ENCODE data around the gene SPDEF.

SPDEF gene

DNA sequence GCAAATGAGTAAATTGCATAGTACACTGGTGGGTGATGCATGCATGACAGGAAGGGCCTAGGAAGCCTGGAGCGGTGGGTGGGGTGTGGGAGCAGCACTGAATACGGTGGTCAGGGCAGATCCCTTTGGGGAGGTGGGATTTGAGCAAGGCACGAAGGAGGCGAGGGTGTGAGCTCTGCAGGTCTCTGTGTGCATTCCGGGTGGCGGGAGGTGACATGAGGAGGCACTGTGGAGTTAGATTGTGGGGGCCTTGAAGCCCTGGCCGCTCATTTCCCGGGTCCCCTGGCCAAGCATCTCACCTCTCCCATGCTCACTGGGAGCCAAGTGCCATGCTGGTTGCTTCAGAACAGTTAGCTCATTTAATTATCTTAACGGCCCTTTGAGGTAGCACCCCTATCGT lies 6.2 kb upstream of the SPDEF start:
- DNase-seq = no peak

DNA sequence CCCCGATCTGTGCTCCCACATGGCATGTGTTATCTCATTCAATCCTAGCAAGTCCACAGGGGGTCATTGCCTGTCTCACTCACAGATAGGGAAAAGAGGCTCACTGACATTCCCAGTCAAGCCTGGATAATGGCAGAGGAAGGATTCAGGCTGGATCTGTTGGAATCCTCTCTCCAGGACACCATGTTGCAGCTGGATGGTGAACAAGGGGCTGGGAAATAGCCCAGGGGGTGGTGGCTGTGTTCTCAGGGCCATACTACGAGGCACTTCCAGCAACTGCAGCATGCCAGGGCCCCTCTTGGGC lies 5.0 kb upstream of the SPDEF start:
- no peak for DNase-seq

DNA sequence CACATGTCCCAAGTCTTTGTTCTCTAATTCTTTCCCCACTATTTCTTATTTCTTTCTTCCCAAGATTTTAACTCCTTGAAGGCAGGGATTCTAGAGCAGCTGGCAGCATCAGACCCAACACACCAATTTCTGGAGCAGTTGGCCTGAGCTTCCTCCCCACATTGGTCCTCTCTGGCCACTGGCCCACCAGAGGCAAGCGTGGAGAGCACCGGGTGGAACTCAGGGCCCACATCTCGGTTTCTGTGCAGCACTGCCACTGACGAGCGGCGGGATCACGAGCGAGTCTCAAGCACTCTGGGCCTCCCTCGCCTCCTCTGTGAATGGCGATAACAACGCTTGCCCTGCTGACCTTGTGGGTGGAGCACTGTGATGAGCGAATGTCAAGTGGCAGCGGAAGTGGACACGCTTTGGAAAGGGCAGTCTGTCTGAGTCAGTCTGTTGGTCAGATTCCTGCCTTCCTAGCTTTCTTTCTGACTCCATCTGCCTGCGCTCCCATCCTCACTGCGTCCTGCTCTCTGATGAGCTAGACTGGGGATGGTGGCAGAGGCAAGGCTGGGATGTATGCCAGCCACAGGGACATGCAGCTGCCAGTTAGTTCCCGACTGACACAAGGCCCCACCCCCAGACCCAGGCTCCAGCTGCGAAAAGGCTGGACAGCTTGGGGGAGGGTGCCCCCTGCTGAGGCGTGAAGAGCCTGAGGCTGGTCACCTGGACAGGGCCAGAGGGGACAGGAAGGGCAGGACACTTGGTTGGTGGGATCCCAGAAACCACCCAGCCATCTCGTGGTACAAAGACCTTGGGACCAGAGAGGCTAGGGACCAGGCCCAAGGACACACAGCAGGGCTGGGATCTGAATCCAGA lies 4.5 kb upstream of the SPDEF start:
- DNase-seq = no peak

DNA sequence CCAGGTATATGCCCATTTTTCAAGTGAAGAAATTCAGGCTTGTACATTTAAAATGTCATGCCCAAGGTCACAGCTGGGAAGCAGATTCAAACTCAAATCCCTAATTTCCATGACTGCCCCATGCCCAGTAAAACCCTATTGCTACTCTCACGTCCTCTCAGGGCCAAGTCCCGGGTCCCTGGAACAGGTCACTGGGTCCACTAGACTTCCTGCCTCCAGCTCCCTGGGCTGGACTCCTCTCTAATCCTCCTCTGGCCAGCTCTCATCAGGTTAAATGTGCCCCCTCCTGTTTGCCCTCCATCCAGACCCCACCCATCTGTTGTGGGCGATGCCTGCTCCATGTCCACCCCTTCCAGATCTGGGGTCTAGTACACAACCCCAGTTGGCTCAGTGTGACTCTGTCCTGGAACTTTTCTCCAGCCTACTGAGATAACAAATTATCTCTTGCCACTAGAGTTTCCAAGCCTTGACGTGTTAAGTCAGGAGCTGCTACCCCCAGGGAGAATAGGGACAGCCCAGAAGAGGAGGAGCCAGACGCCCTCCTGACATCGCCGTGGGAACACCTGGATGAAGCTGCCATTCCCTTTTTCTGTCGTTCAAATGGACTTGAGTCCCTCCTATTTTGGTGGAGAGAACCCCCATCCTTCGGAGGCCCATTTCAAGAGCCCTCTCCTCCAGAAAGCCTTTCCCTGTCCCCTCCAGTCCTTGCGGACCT lies 3.7 kb upstream of the SPDEF start:
- no peak for DNase-seq

DNA sequence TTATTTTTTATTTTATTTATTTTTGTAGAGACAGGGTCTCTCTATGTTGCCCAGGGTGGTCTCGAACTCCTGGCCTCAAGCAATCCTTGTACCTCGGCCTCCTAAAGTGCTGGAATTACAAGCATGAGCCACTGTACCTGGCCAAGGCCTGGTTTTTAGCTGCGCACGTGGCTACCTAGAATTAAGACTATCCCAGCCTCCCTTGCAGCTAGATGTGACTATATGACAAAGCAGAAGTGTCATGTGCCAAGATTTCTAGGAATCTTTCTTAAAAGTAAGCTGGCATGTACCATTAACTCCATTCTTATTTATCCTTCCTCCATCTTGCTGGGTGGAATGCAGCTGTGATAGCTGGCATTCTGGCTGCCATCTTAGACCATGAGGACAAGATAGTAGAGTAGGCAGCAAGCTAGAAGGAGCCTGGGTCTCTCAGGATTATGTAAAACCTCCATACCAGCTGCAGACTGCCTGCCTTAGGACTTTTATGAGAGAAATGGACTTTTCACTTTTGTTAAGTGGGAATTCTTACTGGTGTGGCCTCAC lies 2.1 kb upstream of the SPDEF start:
- no peak for DNase-seq

DNA sequence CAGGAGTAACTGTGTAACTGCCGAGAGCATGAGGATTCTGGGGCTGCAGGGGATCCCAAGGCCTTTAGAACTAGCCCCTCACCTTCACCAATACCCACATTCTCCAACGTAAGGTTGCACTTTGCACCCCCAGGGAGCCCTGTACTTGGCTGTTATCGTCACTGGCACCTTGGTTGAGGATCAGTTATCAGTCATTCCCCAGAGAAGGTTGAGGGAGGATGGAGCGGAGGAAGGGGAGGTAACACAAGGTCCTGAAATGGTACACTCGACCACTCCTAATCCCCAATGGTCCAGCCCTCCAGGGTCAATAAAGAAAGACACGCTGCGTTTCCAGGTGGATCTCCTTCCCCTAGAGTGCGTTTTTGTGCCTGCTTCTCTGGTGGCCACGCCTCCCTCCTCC lies 1.1 kb upstream of the SPDEF start:
- DNase-seq = no peak

DNA sequence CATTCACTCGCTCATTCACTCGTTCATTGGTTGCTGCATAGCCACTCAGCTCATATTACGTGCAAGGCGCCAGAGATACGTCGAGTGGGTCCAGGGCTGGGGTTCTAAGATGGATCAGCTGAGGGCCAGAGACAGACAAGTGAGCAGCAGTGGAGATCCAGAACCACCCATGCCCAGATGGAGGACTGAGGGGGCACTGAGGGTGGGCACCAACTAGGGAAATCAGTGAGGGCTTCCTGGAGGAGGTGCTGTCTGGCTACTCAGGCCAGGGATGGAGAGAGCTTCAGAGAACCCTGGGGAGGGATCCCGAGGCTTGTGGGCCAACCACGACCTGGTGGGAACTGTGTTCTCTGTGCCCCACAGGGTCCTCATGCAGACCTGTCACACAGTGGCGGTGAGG lies 364 bp upstream of the SPDEF start:
- DNase-seq = no peak

DNA sequence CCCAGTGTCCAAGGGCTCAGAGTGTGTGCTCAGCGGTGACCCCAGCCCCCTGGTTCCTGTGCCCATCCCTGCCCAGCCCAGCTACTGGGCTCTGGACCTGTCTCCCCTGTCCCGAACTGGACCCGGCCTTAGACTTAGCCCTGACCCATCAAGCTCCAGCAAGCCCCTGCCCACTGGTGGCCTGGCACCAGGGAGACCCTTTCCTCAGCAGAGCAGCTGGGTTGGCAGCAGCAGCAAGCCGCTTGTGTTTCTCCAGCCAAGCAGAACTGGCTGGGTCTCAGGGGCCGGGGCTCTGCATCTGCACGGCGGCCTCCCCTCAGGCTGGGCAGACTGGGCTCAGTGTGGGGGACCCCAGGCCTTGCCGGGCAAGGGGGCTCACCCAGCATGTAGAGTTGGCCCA lies 801 bp downstream of the SPDEF start:
- DNase-seq = no peak

DNA sequence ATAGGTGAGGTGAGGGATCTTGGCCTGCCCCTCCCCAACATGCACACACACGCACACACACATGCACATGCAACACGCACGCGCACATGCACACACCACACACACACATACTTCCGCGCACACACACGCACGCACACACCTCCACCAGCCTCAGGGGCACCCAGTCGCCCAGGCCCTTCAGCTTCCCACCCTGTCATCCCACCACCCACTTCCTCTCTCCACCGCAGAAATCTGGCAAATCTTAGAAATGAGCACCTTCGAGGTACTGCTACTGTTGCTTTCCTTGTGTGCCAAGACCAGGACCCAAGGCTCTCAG lies 1.2 kb downstream of the SPDEF start:
- no peak for DNase-seq

DNA sequence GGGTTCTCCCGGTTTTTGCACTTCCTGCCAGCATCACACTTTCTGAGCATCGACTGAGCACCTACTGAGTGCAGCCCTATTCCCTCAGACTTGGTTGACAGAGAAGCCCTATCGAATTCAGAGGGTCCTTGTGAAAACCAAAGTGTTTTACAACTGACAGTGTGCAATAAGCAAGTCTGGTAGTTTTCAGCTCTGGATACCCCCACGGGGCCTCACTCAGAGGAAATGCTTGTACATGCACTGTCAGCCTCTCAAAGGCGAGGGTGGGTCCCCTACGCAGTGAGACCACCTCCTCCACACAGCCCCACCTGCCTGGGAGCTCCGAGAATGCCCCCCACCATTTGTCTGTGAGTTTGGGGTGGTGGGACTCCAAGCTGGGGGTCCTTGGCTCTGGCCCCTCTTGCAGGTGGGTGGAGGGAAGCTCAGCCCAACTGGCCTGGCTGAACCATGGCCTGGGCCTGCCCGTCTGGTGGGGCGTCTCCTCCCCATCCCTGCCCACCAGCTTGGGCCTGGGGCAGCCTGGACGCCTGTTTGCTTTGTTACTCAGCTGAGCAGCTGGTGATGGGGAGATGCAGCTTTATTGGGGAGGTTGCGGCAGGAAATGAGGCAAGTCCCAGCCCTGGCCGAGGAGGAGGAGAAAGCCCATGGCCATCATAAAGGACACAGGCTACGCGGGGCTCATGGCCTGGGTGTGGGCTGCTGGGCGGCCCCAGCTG lies 1.7 kb downstream of the SPDEF start:
- DNase-seq = no peak

DNA sequence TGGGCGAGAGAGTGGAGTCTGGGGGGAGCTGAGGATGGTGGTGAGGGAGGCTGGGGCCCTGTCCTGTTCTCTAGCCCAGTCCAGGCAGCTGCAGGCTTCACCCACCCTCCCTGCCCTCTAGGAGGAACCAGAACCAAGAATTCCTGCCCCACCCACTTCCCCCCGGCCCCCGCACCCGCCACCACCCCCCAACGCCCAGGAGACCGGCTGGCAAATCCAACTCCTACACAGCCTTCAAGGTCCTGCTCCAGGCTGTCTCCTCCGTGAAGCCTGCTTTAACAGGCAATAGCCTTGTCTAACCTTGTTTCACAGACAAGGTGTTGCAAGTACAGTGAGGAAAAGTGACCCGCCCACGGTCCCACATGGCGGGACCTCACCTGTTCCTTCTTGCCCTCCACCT lies 2.4 kb downstream of the SPDEF start:
- no peak for DNase-seq

DNA sequence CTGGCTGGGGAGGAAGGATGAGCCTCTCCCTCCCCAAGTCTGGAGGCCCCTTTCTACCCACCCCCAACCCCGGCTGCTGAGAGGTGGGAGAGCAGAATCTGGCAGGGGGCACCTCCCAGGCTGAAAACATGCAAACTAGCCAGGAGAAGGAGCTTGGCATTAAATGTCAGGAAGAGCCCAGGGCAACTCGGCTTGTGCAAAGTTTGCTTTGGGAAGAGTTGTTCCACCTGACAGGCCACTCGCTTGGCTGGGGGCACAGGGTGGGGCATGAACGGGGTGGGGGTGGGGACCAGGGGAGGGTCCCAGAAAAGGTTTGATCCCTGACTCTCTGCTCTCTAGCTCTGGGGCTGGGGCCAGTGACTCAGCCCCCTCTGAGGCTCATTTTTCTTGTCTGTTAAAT lies 3.0 kb downstream of the SPDEF start:
- no peak for DNase-seq

DNA sequence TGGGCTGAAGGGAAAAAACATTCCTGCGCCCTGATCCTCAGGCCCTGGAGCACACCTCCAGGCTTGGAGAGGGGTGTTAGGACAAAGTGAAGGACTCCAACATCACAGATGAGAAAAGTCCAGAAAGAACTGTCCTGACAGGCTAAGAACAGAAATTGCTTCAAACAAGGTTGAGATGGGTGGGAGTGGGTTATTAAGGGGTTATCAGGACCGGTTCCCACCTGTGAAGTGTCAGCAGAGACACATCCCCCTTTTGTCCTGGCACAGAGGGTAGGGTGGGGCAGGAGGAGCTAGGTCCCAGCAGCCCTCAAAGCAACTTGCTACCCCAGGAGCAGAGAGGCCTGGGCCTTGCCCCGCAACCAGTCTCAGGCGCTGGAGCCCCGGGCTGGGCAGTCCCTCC lies 3.5 kb downstream of the SPDEF start:
- DNase-seq = no peak

DNA sequence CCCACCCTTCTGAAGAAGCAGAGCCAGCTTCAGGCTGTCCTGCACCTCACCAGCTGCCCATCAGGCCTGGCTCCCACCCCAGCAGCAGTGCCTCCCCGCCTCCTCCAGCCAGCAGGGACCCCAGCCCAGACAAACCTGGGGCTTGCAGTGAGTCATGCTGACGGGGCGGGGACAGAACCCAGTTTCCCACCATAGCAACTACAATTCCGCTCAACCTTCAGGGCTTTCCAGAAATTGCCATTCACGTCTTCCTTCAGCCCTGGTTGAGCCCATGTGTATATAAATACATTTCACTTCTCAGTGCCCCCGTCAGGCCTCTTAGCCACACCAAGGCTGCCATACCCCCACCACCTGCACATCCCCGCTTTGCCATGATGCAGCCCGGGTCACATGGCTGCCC lies 4.4 kb downstream of the SPDEF start:
- DNase-seq = no peak

DNA sequence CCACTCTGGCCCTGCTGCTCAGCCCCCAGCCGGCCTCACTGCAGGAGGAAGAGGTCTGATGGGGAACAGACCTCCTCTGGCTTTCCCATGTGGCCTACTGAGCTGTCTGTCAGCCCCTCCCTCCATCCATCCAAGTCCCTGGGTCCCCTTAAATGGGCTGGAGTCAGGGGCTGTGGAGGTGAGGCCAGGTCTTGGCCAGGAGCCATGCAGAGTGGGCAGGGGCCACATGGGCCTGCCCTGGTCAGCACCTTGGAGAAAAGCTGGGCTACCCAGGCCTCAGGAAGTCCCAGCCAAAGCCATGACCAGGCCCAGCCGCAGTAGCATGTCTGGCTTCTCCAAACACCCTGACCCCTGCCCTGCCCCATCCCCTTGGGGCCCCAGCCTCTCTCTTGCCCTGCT lies 6.3 kb downstream of the SPDEF start:
- no peak for DNase-seq

DNA sequence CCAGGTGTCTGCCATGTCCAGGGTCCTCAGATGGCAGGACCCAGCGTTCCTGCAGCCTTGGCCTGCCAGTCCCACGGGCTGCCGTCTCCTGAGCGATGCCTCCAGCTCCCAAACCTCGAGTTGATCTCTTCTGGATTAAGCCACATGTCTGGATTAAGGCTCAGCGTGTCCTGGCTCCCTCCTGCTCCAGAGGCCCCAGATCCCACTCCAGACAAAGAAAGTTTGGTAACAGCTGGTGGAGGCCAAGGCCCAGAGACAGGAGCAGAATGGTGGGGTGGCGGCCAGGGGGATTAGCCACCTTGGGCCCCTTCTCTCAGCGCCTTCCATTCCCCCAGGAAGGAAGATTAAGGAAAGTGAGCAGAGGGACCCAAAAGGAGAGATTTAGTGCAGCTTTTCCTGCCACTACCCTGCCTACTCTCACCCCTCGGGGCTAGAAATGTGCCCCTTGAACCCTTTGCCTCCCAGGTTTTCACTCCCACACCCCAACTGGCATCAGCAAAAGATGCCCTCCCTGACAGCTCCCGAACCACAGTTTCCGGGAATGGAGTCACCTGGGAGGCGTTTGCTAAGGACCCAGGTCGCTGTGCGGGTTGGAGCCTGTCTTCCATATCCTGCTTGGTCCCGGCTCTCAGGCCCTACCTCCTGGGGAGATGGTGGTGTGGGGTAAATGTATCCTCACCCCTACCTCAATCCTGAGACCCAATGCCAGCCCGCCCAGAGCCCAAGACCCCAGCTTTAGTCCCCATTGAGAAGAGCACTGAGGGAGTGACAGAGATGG lies 6.9 kb downstream of the SPDEF start:
- DNase-seq = no peak

DNA sequence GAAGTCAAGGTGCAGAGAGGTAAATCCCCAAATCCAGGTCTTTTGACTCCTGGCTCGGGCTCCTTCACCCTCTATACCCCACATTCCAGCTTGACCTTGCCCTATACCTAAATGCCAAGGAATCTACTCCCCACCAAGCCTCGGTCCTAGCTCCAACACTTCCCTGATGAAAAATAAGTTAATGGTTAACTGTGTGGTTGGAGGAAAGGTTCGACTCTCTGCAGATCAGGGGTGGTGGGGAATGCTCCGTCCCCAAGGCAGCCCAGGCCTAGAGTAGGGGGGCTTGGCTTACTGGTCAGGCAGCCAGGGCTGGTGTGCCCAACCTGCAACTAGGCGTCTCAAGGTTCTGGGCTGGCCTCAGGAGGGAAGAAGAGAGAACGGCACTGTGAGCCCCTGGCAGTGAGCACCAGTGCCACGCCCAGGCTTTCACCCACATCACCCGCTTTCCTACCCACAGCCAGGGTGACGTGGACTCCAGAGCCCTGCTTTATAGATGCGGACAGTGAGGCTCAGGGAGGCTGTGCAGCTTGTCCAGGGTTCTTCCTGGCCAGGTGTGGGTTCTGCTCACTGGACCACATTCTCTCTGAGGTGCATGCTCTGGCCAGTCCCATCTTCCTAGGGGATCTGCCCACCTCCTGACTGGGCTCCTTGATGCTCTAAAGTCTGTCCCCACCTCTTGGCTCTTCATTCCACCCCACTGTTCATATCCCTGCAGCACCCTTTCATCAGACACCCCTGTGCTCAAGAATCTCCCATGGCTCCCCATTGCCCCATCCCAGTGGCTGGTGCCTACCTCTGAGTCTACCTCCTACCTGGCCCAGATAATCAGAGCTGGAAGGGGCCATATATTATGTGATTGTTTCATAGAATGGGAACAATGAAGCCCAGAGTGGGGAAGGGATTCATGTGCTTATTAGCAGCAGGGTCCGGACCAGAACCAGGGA lies 8.2 kb downstream of the SPDEF start:
- no peak for DNase-seq

DNA sequence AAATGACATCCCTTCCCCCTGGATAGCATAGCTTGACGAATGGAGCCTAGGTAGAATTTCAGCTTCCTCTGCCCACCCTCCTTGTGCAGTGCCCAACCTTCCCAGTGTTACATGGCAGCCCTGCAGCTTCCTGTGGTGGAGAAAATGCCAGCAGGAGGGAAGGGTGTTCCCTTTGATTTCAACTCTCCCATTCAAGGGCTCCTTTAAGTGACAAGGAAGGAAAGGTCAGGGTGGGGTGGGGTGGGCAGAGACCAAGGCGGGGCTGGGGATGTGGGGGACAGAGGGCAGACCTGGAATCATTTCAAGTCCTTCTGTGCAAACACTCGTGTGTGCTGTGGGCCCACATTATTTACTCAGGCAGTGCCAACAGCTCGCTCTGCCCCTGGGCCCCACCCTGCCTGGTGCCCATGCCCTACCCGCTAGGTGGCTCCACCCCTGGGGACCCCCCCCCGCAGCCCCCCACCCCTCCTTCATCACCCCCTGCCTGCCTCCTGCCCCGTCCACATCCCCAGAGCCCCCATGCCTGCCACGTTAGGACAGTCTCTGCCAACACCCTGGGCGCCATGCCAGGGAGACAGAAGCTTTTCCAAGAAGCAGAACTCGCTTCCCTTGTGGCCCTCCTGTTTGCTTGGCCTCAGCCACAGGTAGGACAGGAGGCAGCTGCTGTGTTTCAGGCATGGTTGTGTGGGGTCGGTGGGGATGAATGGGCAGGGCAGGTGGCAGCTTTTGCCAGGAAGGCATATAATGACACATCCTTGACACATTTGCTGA lies 9.4 kb downstream of the SPDEF start:
- DNase-seq = no peak

DNA sequence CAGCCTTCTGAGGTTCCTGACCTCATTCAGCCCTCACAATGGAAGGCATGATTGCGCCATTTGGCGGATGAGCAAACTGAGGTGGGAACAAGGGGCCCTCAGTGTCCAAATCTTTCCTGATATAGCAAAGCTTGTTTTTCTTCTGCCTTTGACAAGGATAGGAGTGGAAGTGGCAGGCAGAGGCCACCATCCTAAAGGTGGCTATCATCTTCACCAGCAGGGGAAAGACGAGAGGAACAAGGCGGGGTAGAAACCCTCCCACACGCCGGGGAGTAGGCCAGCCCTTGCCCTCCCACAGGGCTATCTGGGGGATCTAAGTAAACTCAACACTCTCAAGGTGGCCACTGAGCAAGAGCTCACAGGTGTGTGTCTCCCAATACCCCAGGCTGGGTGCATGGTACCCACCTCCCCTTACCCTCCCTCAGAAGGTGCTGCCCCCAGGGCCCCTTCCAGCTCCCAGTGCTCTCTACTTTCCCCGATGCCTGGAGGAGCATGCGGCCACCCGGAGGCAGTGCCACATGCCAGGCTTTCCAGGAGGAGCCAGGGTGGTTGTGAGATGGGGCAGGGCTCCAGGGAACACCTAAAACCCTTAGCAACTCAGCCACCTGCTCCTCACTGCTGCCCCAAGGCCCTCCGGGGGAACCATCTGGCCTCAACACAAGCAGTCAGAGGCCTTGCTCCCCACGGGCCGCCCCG lies 11.2 kb downstream of the SPDEF start:
- DNase-seq = no peak

DNA sequence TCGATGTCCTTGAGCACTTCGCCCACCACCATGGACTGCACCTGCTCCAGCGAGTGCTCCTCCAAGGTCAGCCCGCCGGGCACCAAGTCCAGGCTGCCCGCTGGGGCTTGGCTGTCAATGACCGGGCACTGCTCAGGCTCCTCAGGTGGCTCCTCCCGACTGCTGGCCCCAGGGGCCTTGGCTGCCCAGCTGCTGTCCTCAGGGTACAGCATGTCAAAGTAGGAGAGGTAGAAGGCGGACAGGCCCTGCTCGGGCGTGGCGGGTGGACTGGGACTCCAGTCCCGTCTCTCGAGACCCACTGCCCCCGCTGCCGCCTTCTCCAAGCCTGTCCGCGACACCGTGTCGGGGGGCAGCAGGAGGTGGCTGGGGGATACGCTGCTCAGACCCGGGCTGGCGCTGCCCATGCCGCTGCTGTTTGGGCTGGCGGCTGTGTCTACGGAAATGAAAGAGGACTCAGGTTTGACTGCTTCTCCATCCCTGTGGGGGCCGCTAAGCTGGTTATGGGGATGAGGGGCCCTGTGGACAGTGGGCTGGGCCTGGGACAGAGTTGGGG lies 12.0 kb downstream of the SPDEF start:
- DNase-seq = no peak

Measured in activated T-cell treated with anti-CD3 and anti-CD28 coated beads for 4 hours (primary cell).